ENCODE measurements around the gene SUSD5.
A peak's percentile ranks its signal among the peaks of the same experiment; 100 is the strongest.

SUSD5 gene

DNA sequence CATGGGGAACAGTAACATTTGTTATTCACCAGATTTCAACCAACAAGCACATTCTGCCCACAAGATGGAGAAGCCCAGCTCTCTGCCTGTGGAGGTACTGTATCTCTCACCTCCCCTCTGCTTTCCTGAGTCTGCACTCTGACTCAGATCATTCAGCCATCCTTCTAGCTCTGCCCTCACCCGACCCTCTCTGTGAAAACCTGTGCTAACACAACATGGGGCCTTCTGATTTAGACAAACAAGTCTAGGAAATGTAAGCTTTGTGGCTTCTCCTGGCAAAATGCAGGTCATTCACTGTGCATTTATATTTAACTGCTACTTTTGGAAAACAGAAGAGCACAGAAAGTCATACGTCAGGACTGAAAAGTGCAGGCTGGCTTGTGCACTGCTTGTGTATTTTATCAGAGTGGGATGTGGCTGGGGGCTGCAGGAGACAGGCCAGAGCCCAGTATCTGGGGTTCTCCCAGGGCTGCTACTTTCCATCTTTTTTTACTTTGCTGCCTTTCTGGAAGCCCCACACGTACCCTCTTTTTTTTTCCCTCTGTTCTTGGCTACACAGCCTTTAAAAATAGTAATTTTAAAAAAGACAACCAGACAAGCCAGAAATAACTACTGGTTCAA is 50.8 kb downstream of the SUSD5 start:
- H3K9me3 ChIP-seq (ENCODE audit: control insufficient read depth, insufficient read depth, low read depth, low read length): no peaks in the 10 kb centered on the region
- H3K4me1 ChIP-seq (ENCODE audit: control insufficient read depth, insufficient read depth, low read length): no peaks in the 10 kb centered on the region
- H3K36me3 ChIP-seq (ENCODE audit: control insufficient read depth in 2 of 2, insufficient read depth in 1 of 2, low read length in 2 of 2): no peaks in the 10 kb centered on the region
- no peak overlapping the region for H3K27ac ChIP-seq (ENCODE audit: extremely low read depth, low read depth, low read length)
- TF ChIP-seq HOXA7 (CRISPR knock-in tag; IDR thresholded peaks at IDR 0.05; ENCODE audit: borderline replicate concordance) (no peak), ZBTB21 (tag by site-specific recombination; IDR thresholded peaks at IDR 0.05) (no peak), ZNF23 (tag by site-specific recombination; IDR thresholded peaks at IDR 0.05; ENCODE audit: borderline replicate concordance) (no peak)
- TF ChIP-seq, protein P1, sequence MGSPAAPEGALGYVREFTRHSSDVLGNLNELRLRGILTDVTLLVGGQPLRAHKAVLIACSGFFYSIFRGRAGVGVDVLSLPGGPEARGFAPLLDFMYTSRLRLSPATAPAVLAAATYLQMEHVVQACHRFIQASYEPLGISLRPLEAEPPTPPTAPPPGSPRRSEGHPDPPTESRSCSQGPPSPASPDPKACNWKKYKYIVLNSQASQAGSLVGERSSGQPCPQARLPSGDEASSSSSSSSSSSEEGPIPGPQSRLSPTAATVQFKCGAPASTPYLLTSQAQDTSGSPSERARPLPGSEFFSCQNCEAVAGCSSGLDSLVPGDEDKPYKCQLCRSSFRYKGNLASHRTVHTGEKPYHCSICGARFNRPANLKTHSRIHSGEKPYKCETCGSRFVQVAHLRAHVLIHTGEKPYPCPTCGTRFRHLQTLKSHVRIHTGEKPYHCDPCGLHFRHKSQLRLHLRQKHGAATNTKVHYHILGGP (tag by site-specific recombination; IDR thresholded peaks at IDR 0.05): no peak
- CTCF ChIA-PET: interaction anchor here (0.9 to 1.2 kb wide), 2 partner anchors 8 to 205 kb away, joined by 3 read pairs; no protein-coding TSS in a partner anchor
- H3K4me3 ChIP-seq (ENCODE audit: low read depth, low read length): no peak overlapping the region
- POLR2A ChIA-PET: no interaction called here

DNA sequence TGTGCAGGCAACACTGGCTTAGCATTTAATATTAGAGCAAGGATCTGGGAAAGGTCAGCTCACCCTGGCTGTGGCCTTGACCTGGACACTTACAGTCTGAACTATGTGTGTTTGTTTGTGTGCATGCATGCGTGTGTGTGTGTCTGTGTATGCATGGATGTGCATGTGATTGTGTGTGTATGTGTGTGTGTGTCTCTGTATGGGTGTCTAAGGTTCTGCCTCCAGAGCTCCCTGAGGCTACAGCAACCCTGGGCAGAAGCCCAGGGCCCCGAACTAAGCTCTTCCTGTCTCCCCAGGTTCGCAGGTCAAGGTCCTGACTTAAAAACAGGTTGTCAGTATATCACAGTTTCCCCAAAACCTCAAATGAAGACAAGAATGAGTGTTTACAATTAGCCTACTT is 51.3 kb downstream of the SUSD5 start:
- Histone ChIP-seq H3K27ac (ENCODE audit: extremely low read depth, low read depth, low read length) (no peak overlapping the region), H3K9me3 (ENCODE audit: control insufficient read depth, insufficient read depth, low read depth, low read length) (no peaks in the 10 kb centered on the region), H3K36me3 (ENCODE audit: control insufficient read depth in 2 of 2, insufficient read depth in 1 of 2, low read length in 2 of 2) (no peaks in the 10 kb centered on the region), H3K4me3 (ENCODE audit: low read depth, low read length) (no peak overlapping the region), H3K4me1 (ENCODE audit: control insufficient read depth, insufficient read depth, low read length) (no peaks in the 10 kb centered on the region)
- ChIA-PET CTCF (interaction anchor here (0.9 to 1.2 kb wide), 2 partner anchors 8 to 205 kb away, joined by 3 read pairs; no protein-coding TSS in a partner anchor), POLR2A (no interaction called here)
- TF ChIP-seq, protein P2, sequence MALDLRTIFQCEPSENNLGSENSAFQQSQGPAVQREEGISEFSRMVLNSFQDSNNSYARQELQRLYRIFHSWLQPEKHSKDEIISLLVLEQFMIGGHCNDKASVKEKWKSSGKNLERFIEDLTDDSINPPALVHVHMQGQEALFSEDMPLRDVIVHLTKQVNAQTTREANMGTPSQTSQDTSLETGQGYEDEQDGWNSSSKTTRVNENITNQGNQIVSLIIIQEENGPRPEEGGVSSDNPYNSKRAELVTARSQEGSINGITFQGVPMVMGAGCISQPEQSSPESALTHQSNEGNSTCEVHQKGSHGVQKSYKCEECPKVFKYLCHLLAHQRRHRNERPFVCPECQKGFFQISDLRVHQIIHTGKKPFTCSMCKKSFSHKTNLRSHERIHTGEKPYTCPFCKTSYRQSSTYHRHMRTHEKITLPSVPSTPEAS (tag by site-specific recombination; IDR thresholded peaks at IDR 0.05): peak; percentile 53; the same call in 1 of the 2 replicates
- TF ChIP-seq, protein P3, sequence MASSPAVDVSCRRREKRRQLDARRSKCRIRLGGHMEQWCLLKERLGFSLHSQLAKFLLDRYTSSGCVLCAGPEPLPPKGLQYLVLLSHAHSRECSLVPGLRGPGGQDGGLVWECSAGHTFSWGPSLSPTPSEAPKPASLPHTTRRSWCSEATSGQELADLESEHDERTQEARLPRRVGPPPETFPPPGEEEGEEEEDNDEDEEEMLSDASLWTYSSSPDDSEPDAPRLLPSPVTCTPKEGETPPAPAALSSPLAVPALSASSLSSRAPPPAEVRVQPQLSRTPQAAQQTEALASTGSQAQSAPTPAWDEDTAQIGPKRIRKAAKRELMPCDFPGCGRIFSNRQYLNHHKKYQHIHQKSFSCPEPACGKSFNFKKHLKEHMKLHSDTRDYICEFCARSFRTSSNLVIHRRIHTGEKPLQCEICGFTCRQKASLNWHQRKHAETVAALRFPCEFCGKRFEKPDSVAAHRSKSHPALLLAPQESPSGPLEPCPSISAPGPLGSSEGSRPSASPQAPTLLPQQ (tag by site-specific recombination; IDR thresholded peaks at IDR 0.05): no peak
- TF ChIP-seq, protein P4, sequence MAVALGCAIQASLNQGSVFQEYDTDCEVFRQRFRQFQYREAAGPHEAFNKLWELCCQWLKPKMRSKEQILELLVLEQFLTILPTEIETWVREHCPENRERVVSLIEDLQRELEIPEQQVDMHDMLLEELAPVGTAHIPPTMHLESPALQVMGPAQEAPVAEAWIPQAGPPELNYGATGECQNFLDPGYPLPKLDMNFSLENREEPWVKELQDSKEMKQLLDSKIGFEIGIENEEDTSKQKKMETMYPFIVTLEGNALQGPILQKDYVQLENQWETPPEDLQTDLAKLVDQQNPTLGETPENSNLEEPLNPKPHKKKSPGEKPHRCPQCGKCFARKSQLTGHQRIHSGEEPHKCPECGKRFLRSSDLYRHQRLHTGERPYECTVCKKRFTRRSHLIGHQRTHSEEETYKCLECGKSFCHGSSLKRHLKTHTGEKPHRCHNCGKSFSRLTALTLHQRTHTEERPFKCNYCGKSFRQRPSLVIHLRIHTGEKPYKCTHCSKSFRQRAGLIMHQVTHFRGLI (tag by site-specific recombination; IDR thresholded peaks at IDR 0.05): no peak
- TF ChIP-seq ZNF837 (tag by site-specific recombination; IDR thresholded peaks at IDR 0.05) (no peak), ZNF626 (tag by site-specific recombination; IDR thresholded peaks at IDR 0.05) (no peak)

DNA sequence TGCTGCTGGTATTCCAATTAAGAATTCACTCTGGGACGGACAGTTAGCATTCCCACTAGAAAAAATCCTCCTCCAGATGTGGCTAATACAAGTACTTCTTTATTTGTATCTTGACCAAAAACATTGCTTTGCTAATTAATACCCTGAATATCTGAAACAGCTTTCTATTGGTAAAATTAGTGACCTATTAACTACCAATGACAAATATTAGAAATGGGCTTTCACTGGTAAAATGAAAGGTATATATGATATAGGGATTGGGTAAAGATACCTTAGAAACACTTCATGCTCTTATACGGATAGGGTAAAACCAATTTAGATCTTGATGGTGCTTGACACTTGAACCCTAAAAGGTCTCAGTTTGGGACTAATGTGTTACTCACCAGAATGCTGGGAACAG is 52.5 kb downstream of the SUSD5 start:
- POLR2A ChIA-PET: no interaction called here
- CTCF ChIA-PET: interaction anchor here (0.7 kb wide), 1 partner anchor 1613 kb away, joined by 3 read pairs; no protein-coding TSS in a partner anchor
- Histone ChIP-seq H3K9me3 (ENCODE audit: control insufficient read depth, insufficient read depth, low read depth, low read length) (no peaks in the 10 kb centered on the region), H3K4me1 (ENCODE audit: control insufficient read depth, insufficient read depth, low read length) (no peaks in the 10 kb centered on the region), H3K36me3 (ENCODE audit: control insufficient read depth in 2 of 2, insufficient read depth in 1 of 2, low read length in 2 of 2) (no peaks in the 10 kb centered on the region), H3K4me3 (ENCODE audit: low read depth, low read length) (no peak overlapping the region), H3K27ac (ENCODE audit: extremely low read depth, low read depth, low read length) (no peak overlapping the region)
- no peak for TF ChIP-seq ZNF510 (tag by site-specific recombination; IDR thresholded peaks at IDR 0.05; ENCODE audit: insufficient replicate concordance)
- TF ChIP-seq ZNF776 (tag by site-specific recombination; IDR thresholded peaks at IDR 0.05; ENCODE audit: borderline replicate concordance): no peak
- no peak for TF ChIP-seq ZNF558 (tag by site-specific recombination; IDR thresholded peaks at IDR 0.05)
- TF ChIP-seq ZNF670 (tag by site-specific recombination; IDR thresholded peaks at IDR 0.05; ENCODE audit: low read depth): no peak
- no peak for TF ChIP-seq ZNF426 (tag by site-specific recombination; IDR thresholded peaks at IDR 0.05)
- TF ChIP-seq, protein P5, sequence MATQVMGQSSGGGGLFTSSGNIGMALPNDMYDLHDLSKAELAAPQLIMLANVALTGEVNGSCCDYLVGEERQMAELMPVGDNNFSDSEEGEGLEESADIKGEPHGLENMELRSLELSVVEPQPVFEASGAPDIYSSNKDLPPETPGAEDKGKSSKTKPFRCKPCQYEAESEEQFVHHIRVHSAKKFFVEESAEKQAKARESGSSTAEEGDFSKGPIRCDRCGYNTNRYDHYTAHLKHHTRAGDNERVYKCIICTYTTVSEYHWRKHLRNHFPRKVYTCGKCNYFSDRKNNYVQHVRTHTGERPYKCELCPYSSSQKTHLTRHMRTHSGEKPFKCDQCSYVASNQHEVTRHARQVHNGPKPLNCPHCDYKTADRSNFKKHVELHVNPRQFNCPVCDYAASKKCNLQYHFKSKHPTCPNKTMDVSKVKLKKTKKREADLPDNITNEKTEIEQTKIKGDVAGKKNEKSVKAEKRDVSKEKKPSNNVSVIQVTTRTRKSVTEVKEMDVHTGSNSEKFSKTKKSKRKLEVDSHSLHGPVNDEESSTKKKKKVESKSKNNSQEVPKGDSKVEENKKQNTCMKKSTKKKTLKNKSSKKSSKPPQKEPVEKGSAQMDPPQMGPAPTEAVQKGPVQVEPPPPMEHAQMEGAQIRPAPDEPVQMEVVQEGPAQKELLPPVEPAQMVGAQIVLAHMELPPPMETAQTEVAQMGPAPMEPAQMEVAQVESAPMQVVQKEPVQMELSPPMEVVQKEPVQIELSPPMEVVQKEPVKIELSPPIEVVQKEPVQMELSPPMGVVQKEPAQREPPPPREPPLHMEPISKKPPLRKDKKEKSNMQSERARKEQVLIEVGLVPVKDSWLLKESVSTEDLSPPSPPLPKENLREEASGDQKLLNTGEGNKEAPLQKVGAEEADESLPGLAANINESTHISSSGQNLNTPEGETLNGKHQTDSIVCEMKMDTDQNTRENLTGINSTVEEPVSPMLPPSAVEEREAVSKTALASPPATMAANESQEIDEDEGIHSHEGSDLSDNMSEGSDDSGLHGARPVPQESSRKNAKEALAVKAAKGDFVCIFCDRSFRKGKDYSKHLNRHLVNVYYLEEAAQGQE (tag by site-specific recombination; IDR thresholded peaks at IDR 0.05): no peak
- no peak for TF ChIP-seq ZNF785 (tag by site-specific recombination; IDR thresholded peaks at IDR 0.05)
- TF ChIP-seq, protein P6, sequence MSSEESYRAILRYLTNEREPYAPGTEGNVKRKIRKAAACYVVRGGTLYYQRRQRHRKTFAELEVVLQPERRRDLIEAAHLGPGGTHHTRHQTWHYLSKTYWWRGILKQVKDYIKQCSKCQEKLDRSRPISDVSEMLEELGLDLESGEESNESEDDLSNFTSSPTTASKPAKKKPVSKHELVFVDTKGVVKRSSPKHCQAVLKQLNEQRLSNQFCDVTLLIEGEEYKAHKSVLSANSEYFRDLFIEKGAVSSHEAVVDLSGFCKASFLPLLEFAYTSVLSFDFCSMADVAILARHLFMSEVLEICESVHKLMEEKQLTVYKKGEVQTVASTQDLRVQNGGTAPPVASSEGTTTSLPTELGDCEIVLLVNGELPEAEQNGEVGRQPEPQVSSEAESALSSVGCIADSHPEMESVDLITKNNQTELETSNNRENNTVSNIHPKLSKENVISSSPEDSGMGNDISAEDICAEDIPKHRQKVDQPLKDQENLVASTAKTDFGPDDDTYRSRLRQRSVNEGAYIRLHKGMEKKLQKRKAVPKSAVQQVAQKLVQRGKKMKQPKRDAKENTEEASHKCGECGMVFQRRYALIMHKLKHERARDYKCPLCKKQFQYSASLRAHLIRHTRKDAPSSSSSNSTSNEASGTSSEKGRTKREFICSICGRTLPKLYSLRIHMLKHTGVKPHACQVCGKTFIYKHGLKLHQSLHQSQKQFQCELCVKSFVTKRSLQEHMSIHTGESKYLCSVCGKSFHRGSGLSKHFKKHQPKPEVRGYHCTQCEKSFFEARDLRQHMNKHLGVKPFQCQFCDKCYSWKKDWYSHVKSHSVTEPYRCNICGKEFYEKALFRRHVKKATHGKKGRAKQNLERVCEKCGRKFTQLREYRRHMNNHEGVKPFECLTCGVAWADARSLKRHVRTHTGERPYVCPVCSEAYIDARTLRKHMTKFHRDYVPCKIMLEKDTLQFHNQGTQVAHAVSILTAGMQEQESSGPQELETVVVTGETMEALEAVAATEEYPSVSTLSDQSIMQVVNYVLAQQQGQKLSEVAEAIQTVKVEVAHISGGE (tag by site-specific recombination; conservative IDR thresholded peaks at IDR 0.05; ENCODE audit: low read depth): no peak
- no peak for TF ChIP-seq HOXA7 (CRISPR knock-in tag; IDR thresholded peaks at IDR 0.05; ENCODE audit: borderline replicate concordance)

All from HEK293 (cell line).